ENCODE data around the gene CDH13. TPM values are rescaled to one million over a fixed set of nuclear protein-coding genes. Genes with fewer than 3 reads are reported as not detected.

Gene CDH13
- total and polyA plus RNA-seq, 4 donors: 58.9 to 265 (median 158) TPM

GRCh38 chr16:83723244-83723643 lies 1096.5 kb downstream of the CDH13 start:
- H3K9me3 ChIP-seq (ENCODE audit: control insufficient read depth, low read length): no peaks in the 10 kb centered on the region
- DNase-seq (no peak), ATAC-seq (ENCODE audit: low FRiP score) (no peak)
- intact Hi-C loops (cut with DNase I): no loop called here
- H3K27ac ChIP-seq (ENCODE audit: low read depth in 1 of 2, low read length in 2 of 2): no peak overlapping the region
- no peaks in the 10 kb centered on the region for H3K27me3 ChIP-seq (ENCODE audit: control insufficient read depth in 1 of 2, insufficient read depth in 2 of 2, low read length in 1 of 2)
- peaks cover 0 to 2% of the 10 kb centered on the region in 2 donors for H3K4me1 ChIP-seq (ENCODE audit: control insufficient read depth in 1 of 2, insufficient read depth in 2 of 2, low read length in 2 of 2)
- 86 to 89% methylated on average over 3 of the region's 3 CpGs for WGBS, 2 donors
- no peaks in the 10 kb centered on the region for H3K36me3 ChIP-seq (ENCODE audit: control insufficient read depth in 1 of 2, insufficient read depth in 2 of 2, low read length in 1 of 2)
- H3K4me3 ChIP-seq (ENCODE audit: low read length in 2 of 2): no peak overlapping the region

GRCh38 chr16:83723901-83724300 lies 1097.1 kb downstream of the CDH13 start:
- intact Hi-C loops (cut with DNase I): no loop called here

GRCh38 chr16:83724585-83724984 lies 1097.8 kb downstream of the CDH13 start:
- no peaks in the 10 kb centered on the region for H3K27me3 ChIP-seq (ENCODE audit: control insufficient read depth in 1 of 2, insufficient read depth in 2 of 2, low read length in 1 of 2)
- H3K4me3 ChIP-seq (ENCODE audit: low read length in 2 of 2): no peak overlapping the region
- no peak for DNase-seq
- H3K27ac ChIP-seq (ENCODE audit: low read depth in 1 of 2, low read length in 2 of 2): no peak overlapping the region
- H3K9me3 ChIP-seq (ENCODE audit: control insufficient read depth, low read length): no peaks in the 10 kb centered on the region
- H3K36me3 ChIP-seq (ENCODE audit: control insufficient read depth in 1 of 2, insufficient read depth in 2 of 2, low read length in 1 of 2): no peaks in the 10 kb centered on the region
- WGBS, 2 donors: 93 to 95% methylated on average over 2 of the region's 2 CpGs
- intact Hi-C loops (cut with DNase I): no loop called here
- ATAC-seq (ENCODE audit: low FRiP score): no peak
- H3K4me1 ChIP-seq (ENCODE audit: control insufficient read depth in 1 of 2, insufficient read depth in 2 of 2, low read length in 2 of 2): peaks cover 0 to 2% of the 10 kb centered on the region in 2 donors

More at GRCh38 chr16:83723901-83724300, 1097.1 kb downstream of the CDH13 start:
- DNase-seq (no peak), ATAC-seq (ENCODE audit: low FRiP score) (no peak)
- H3K4me3 ChIP-seq (ENCODE audit: low read length in 2 of 2): no peak overlapping the region
- no peak overlapping the region for H3K27ac ChIP-seq (ENCODE audit: low read depth in 1 of 2, low read length in 2 of 2)
- H3K9me3 ChIP-seq (ENCODE audit: control insufficient read depth, low read length): no peaks in the 10 kb centered on the region
- WGBS, 2 donors: 86 to 91% methylated on average over 2 of the region's 2 CpGs
- no peaks in the 10 kb centered on the region for H3K27me3 ChIP-seq (ENCODE audit: control insufficient read depth in 1 of 2, insufficient read depth in 2 of 2, low read length in 1 of 2)
- H3K4me1 ChIP-seq (ENCODE audit: control insufficient read depth in 1 of 2, insufficient read depth in 2 of 2, low read length in 2 of 2): peaks cover 0 to 2% of the 10 kb centered on the region in 2 donors
- H3K36me3 ChIP-seq (ENCODE audit: control insufficient read depth in 1 of 2, insufficient read depth in 2 of 2, low read length in 1 of 2): no peaks in the 10 kb centered on the region

GRCh38 chr16:83725313-83725712 lies 1098.5 kb downstream of the CDH13 start:
- H3K4me1 ChIP-seq (ENCODE audit: control insufficient read depth in 1 of 2, insufficient read depth in 2 of 2, low read length in 2 of 2): peaks cover 0 to 2% of the 10 kb centered on the region in 2 donors
- H3K36me3 ChIP-seq (ENCODE audit: control insufficient read depth in 1 of 2, insufficient read depth in 2 of 2, low read length in 1 of 2): no peaks in the 10 kb centered on the region
- WGBS, 2 donors: 79 to 88% methylated on average over 9 of the region's 9 CpGs
- intact Hi-C loops (cut with DNase I): no loop called here
- H3K27ac ChIP-seq (ENCODE audit: low read depth in 1 of 2, low read length in 2 of 2): no peak overlapping the region
- H3K27me3 ChIP-seq (ENCODE audit: control insufficient read depth in 1 of 2, insufficient read depth in 2 of 2, low read length in 1 of 2): no peaks in the 10 kb centered on the region
- H3K9me3 ChIP-seq (ENCODE audit: control insufficient read depth, low read length): no peaks in the 10 kb centered on the region
- H3K4me3 ChIP-seq (ENCODE audit: low read length in 2 of 2): no peak overlapping the region
- no peak for DNase-seq
- no peak for ATAC-seq (ENCODE audit: low FRiP score)

GRCh38 chr16:83727018-83727417 lies 1100.2 kb downstream of the CDH13 start:
- no peak for ATAC-seq (ENCODE audit: low FRiP score)
- Histone ChIP-seq H3K36me3 (ENCODE audit: control insufficient read depth in 1 of 2, insufficient read depth in 2 of 2, low read length in 1 of 2) (no peaks in the 10 kb centered on the region), H3K9me3 (ENCODE audit: control insufficient read depth, low read length) (no peaks in the 10 kb centered on the region), H3K4me3 (ENCODE audit: low read length in 2 of 2) (no peak overlapping the region), H3K27ac (ENCODE audit: low read depth in 1 of 2, low read length in 2 of 2) (no peak overlapping the region), H3K4me1 (ENCODE audit: control insufficient read depth in 1 of 2, insufficient read depth in 2 of 2, low read length in 2 of 2) (peaks cover 0 to 2% of the 10 kb centered on the region in 2 donors), H3K27me3 (ENCODE audit: control insufficient read depth in 1 of 2, insufficient read depth in 2 of 2, low read length in 1 of 2) (no peaks in the 10 kb centered on the region)
- DNase-seq: no peak
- WGBS, 2 donors: 39 to 66% methylated on average over 10 of the region's 10 CpGs
- intact Hi-C loops (cut with DNase I): no loop called here

GRCh38 chr16:83727751-83728352 lies 1101.1 kb downstream of the CDH13 start:
- Histone ChIP-seq H3K9me3 (ENCODE audit: control insufficient read depth, low read length) (no peaks in the 10 kb centered on the region), H3K4me1 (ENCODE audit: control insufficient read depth in 1 of 2, insufficient read depth in 2 of 2, low read length in 2 of 2) (peaks cover 0 to 2% of the 10 kb centered on the region in 2 donors), H3K27ac (ENCODE audit: low read depth in 1 of 2, low read length in 2 of 2) (no peak overlapping the region), H3K4me3 (ENCODE audit: low read length in 2 of 2) (no peak overlapping the region), H3K36me3 (ENCODE audit: control insufficient read depth in 1 of 2, insufficient read depth in 2 of 2, low read length in 1 of 2) (no peaks in the 10 kb centered on the region), H3K27me3 (ENCODE audit: control insufficient read depth in 1 of 2, insufficient read depth in 2 of 2, low read length in 1 of 2) (no peaks in the 10 kb centered on the region)
- DNase-seq (no peak), ATAC-seq (ENCODE audit: low FRiP score) (no peak)
- intact Hi-C loops (cut with DNase I): no loop called here
- WGBS, 2 donors: 86 to 87% methylated on average over 18 of the region's 18 CpGs

GRCh38 chr16:83728492-83728891 lies 1101.7 kb downstream of the CDH13 start:
- WGBS, 2 donors: 91 to 94% methylated on average over 6 of the region's 6 CpGs
- no peaks in the 10 kb centered on the region for H3K9me3 ChIP-seq (ENCODE audit: control insufficient read depth, low read length)
- H3K27me3 ChIP-seq (ENCODE audit: control insufficient read depth in 1 of 2, insufficient read depth in 2 of 2, low read length in 1 of 2): no peaks in the 10 kb centered on the region
- no peak for ATAC-seq (ENCODE audit: low FRiP score)
- no peak for DNase-seq
- H3K4me1 ChIP-seq (ENCODE audit: control insufficient read depth in 1 of 2, insufficient read depth in 2 of 2, low read length in 2 of 2): no peaks in the 10 kb centered on the region
- intact Hi-C loops (cut with DNase I): no loop called here
- H3K36me3 ChIP-seq (ENCODE audit: control insufficient read depth in 1 of 2, insufficient read depth in 2 of 2, low read length in 1 of 2): no peaks in the 10 kb centered on the region
- H3K4me3 ChIP-seq (ENCODE audit: low read length in 2 of 2): no peak overlapping the region
- no peak overlapping the region for H3K27ac ChIP-seq (ENCODE audit: low read depth in 1 of 2, low read length in 2 of 2)

- Histone ChIP-seq H3K4me1 (ENCODE audit: control insufficient read depth in 1 of 2, insufficient read depth in 2 of 2, low read length in 2 of 2) (no peaks in the 10 kb centered on the region), H3K27me3 (ENCODE audit: control insufficient read depth in 1 of 2, insufficient read depth in 2 of 2, low read length in 1 of 2) (no peaks in the 10 kb centered on the region), H3K36me3 (ENCODE audit: control insufficient read depth in 1 of 2, insufficient read depth in 2 of 2, low read length in 1 of 2) (no peaks in the 10 kb centered on the region), H3K9me3 (ENCODE audit: control insufficient read depth, low read length) (no peaks in the 10 kb centered on the region), H3K4me3 (ENCODE audit: low read length in 2 of 2) (no peak overlapping the region), H3K27ac (ENCODE audit: low read depth in 1 of 2, low read length in 2 of 2) (no peak overlapping the region)
- intact Hi-C loops (cut with DNase I): no loop called here
- ATAC-seq (ENCODE audit: low FRiP score) (no peak), DNase-seq (no peak)
- 40 to 91% methylated on average over 2 of the region's 2 CpGs for WGBS, 2 donors
These were observed 1104.0 kb downstream of the CDH13 start for GRCh38 chr16:83730812-83731211.

GRCh38 chr16:83732536-83732935 lies 1105.8 kb downstream of the CDH13 start:
- no peaks in the 10 kb centered on the region for H3K27me3 ChIP-seq (ENCODE audit: control insufficient read depth in 1 of 2, insufficient read depth in 2 of 2, low read length in 1 of 2)
- H3K36me3 ChIP-seq (ENCODE audit: control insufficient read depth in 1 of 2, insufficient read depth in 2 of 2, low read length in 1 of 2): no peaks in the 10 kb centered on the region
- intact Hi-C loops (cut with DNase I): no loop called here
- no peak overlapping the region for H3K4me3 ChIP-seq (ENCODE audit: low read length in 2 of 2)
- H3K9me3 ChIP-seq (ENCODE audit: control insufficient read depth, low read length): no peaks in the 10 kb centered on the region
- 90 to 93% methylated on average over 2 of the region's 2 CpGs for whole genome bisulfite sequencing, 2 donors
- ATAC-seq (ENCODE audit: low FRiP score) (no peak), DNase-seq (no peak)
- H3K4me1 ChIP-seq (ENCODE audit: control insufficient read depth in 1 of 2, insufficient read depth in 2 of 2, low read length in 2 of 2): no peaks in the 10 kb centered on the region
- no peak overlapping the region for H3K27ac ChIP-seq (ENCODE audit: low read depth in 1 of 2, low read length in 2 of 2)
